Anterior cingulate cortex (tissue), 58 donors: ENCODE measurements around the gene KIRREL3.

Source experiments
- DNase-seq, 58 donors: peaks; one replicate each; lab custom pipeline; 2025; lab: John Stamatoyannopoulos, UW

The KIRREL3 gene

GRCh38 chr11:126924376-126925040 lies 76.1 kb downstream of the KIRREL3 start:
- no peak for DNase-seq

GRCh38 chr11:126920833-126921232 lies 79.7 kb downstream of the KIRREL3 start:
- DNase-seq = no peak

- no peak for DNase-seq
Observed at GRCh38 chr11:126919147-126919823, 81.3 kb downstream of the KIRREL3 start.

- DNase-seq = no peak
Observed at GRCh38 chr11:126918556-126918955, 82.0 kb downstream of the KIRREL3 start.

- peak in 15 of 58 donors; percentile 12 to 73 (median 26) for DNase-seq
Observed at GRCh38 chr11:126917531-126918204, 82.9 kb downstream of the KIRREL3 start.

- DNase-seq = no peak
Observed at GRCh38 chr11:126915430-126915829, 85.1 kb downstream of the KIRREL3 start.

GRCh38 chr11:126914941-126915340 lies 85.6 kb downstream of the KIRREL3 start:
- no peak for DNase-seq

GRCh38 chr11:126914166-126914565 lies 86.4 kb downstream of the KIRREL3 start:
- no peak for DNase-seq

GRCh38 chr11:126904520-126904919 lies 96.0 kb downstream of the KIRREL3 start:
- no peak for DNase-seq

- DNase-seq = no peak
Observed at GRCh38 chr11:126901783-126902182, 98.8 kb downstream of the KIRREL3 start.

GRCh38 chr11:126899961-126900748 lies 100.4 kb downstream of the KIRREL3 start:
- DNase-seq = no peak

- no peak for DNase-seq
Observed at GRCh38 chr11:126898802-126899201, 101.8 kb downstream of the KIRREL3 start.

GRCh38 chr11:126897430-126897829 lies 103.1 kb downstream of the KIRREL3 start:
- DNase-seq = no peak

- DNase-seq = no peak
Observed at GRCh38 chr11:126896025-126896424, 104.5 kb downstream of the KIRREL3 start.

GRCh38 chr11:126893796-126894195 lies 106.8 kb downstream of the KIRREL3 start:
- DNase-seq = no peak

GRCh38 chr11:126892756-126893155 lies 107.8 kb downstream of the KIRREL3 start:
- DNase-seq = peak in 1 of 58 donors; percentile 8

GRCh38 chr11:126891556-126892217 lies 108.9 kb downstream of the KIRREL3 start:
- DNase-seq = peak in 4 of 58 donors; percentile 17 to 39 (median 30)

GRCh38 chr11:126890561-126890960 lies 110.0 kb downstream of the KIRREL3 start:
- DNase-seq = peak in 40 of 58 donors; percentile 6 to 79 (median 52)

- no peak for DNase-seq
Observed at GRCh38 chr11:126888115-126888712, 112.4 kb downstream of the KIRREL3 start.

- DNase-seq = no peak
Observed at GRCh38 chr11:126886636-126887035, 113.9 kb downstream of the KIRREL3 start.
